ACC112 (cell line): ENCODE results near the gene AATK.

ENCODE experiments used
- H2AFZ ChIP-seq: fragments of 200-600 bp; sonication (generic); one replicate; pipeline ENCODE4 v1.6.0; 2017; ENCODE audit warnings: antibody characterized with exemption, low read length; ENCODE audit not compliant: unreplicated experiment
- H3K27ac ChIP-seq: fragments of 200-600 bp; sonication (generic); 2 replicates; pipeline ENCODE4 v1.5.1; 2014; ENCODE audit warnings: low read depth, mild to moderate bottlenecking, antibody characterized with exemption, low read length, moderate library complexity
- H3K27me3 ChIP-seq: fragments of 200-600 bp; sonication (generic); 2 replicates; pipeline ENCODE4 v1.6.1; 2014; ENCODE audit warnings: mild to moderate bottlenecking, antibody characterized with exemption, low read length, moderate library complexity, mixed read lengths; ENCODE audit not compliant: insufficient read depth
- H3K36me3 ChIP-seq: fragments of 200-600 bp; sonication (generic); 2 replicates; pipeline ENCODE4 v1.6.1; 2016; ENCODE audit warnings: mild to moderate bottlenecking, antibody characterized with exemption, low read length, moderate library complexity, mixed read lengths; ENCODE audit not compliant: insufficient read depth
- H3K4me1 ChIP-seq: fragments of 200-600 bp; sonication (generic); one replicate; pipeline ENCODE4 v1.6.1; 2016; ENCODE audit warnings: low read length, mixed read lengths; ENCODE audit not compliant: insufficient read depth, unreplicated experiment, control insufficient read depth
- H3K4me3 ChIP-seq: fragments of 200-600 bp; sonication (generic); 2 replicates; pipeline ENCODE4 v1.5.1; 2014; ENCODE audit warnings: mild to moderate bottlenecking, low read depth, low read length
- H3K79me2 ChIP-seq: fragments of 200-600 bp; sonication (generic); one replicate; pipeline ENCODE4 v1.6.0; 2016; ENCODE audit warnings: low read length; ENCODE audit not compliant: control insufficient read depth, unreplicated experiment, insufficient read depth

Gene AATK

GRCh38 chr17:81073967-81074839 is 91.8 kb downstream of the AATK start:
- Histone ChIP-seq H2AFZ (no peak overlapping the region), H3K27ac (no peak overlapping the region), H3K36me3 (no peaks in the 10 kb centered on the region), H3K4me1 (no peaks in the 10 kb centered on the region), H3K79me2 (no peaks in the 10 kb centered on the region), H3K27me3 (no peaks in the 10 kb centered on the region), H3K4me3 (no peak overlapping the region)

- no peak overlapping the region for H3K27ac ChIP-seq
Measured at GRCh38 chr17:81071761-81072741, 94.0 kb downstream of the AATK start.

GRCh38 chr17:81070541-81071246 is 95.3 kb downstream of the AATK start:
- Histone ChIP-seq H2AFZ (no peak overlapping the region), H3K4me1 (no peaks in the 10 kb centered on the region), H3K36me3 (no peaks in the 10 kb centered on the region), H3K4me3 (no peak overlapping the region), H3K79me2 (no peaks in the 10 kb centered on the region), H3K27me3 (no peaks in the 10 kb centered on the region), H3K27ac (no peak overlapping the region)

More at GRCh38 chr17:81071761-81072741, 94.0 kb downstream of the AATK start:
- H3K36me3 ChIP-seq, result no peaks in the 10 kb centered on the region
- no peak overlapping the region for H3K4me3 ChIP-seq
- H2AFZ ChIP-seq, result no peak overlapping the region
- H3K4me1 ChIP-seq, result no peaks in the 10 kb centered on the region
- H3K79me2 ChIP-seq, result no peaks in the 10 kb centered on the region
- H3K27me3 ChIP-seq, result no peaks in the 10 kb centered on the region

- peaks cover 12% of the 10 kb centered on the region for H3K4me1 ChIP-seq
- no peaks in the 10 kb centered on the region for H3K27me3 ChIP-seq
- no peaks in the 10 kb centered on the region for H3K79me2 ChIP-seq
- H2AFZ ChIP-seq, result no peak overlapping the region
- no peak overlapping the region for H3K4me3 ChIP-seq
- no peak overlapping the region for H3K27ac ChIP-seq
- H3K36me3 ChIP-seq, result no peaks in the 10 kb centered on the region
Measured at GRCh38 chr17:81069135-81069645, 96.8 kb downstream of the AATK start.

GRCh38 chr17:81068411-81069134 is 97.4 kb downstream of the AATK start:
- no peaks in the 10 kb centered on the region for H3K79me2 ChIP-seq
- H3K4me1 ChIP-seq, result peaks cover 15% of the 10 kb centered on the region
- no peaks in the 10 kb centered on the region for H3K36me3 ChIP-seq
- H3K27ac ChIP-seq, result no peak overlapping the region
- H3K27me3 ChIP-seq, result no peaks in the 10 kb centered on the region
- no peak overlapping the region for H2AFZ ChIP-seq
- no peak overlapping the region for H3K4me3 ChIP-seq

GRCh38 chr17:81067391-81067811 is 98.6 kb downstream of the AATK start:
- no peak overlapping the region for H2AFZ ChIP-seq
- H3K4me3 ChIP-seq, result no peak overlapping the region
- no peaks in the 10 kb centered on the region for H3K27me3 ChIP-seq
- H3K36me3 ChIP-seq, result no peaks in the 10 kb centered on the region
- no peaks in the 10 kb centered on the region for H3K79me2 ChIP-seq
- H3K4me1 ChIP-seq, result peaks cover 15% of the 10 kb centered on the region
- no peak overlapping the region for H3K27ac ChIP-seq
